Loucy (cell line): ENCODE data around the gene ADGRG2.

Experiments used
- H2AFZ ChIP-seq: fragments of 200-600 bp; sonication (generic); 2 replicates; pipeline ENCODE4 v1.6.0; 2016; ENCODE audit warnings: antibody characterized with exemption, mild to moderate bottlenecking, low read length, moderate library complexity
- H3F3A ChIP-seq: fragments of 200-600 bp; 2 replicates; pipeline ENCODE4 v1.6.0; 2016; ENCODE audit warnings: antibody characterized with exemption, low read depth, mild to moderate bottlenecking
- H3K27me3 ChIP-seq: fragments of 200-600 bp; sonication (generic); 2 replicates; pipeline ENCODE4 v1.6.1; 2014; ENCODE audit warnings: low read length, mild to moderate bottlenecking; ENCODE audit not compliant: insufficient read depth, poor library complexity, severe bottlenecking
- H3K36me3 ChIP-seq: fragments of 200-600 bp; sonication (generic); 2 replicates; pipeline ENCODE4 v1.6.1; 2016; ENCODE audit warnings: low read length; ENCODE audit not compliant: insufficient read depth
- H3K4me1 ChIP-seq: fragments of 200-600 bp; sonication (generic); 2 replicates; pipeline ENCODE4 v1.5.1; 2014; ENCODE audit warnings: low read length, mild to moderate bottlenecking; ENCODE audit not compliant: insufficient read depth, poor library complexity, severe bottlenecking
- H3K4me2 ChIP-seq: fragments of 200-600 bp; sonication (generic); 2 replicates; pipeline ENCODE4 v1.6.0; 2014; ENCODE audit warnings: antibody characterized with exemption, low read length, low read depth, mild to moderate bottlenecking; ENCODE audit not compliant: poor library complexity, severe bottlenecking
- H3K4me3 ChIP-seq: fragments of 200-600 bp; sonication (generic); 2 replicates; pipeline ENCODE4 v1.5.1; 2014; ENCODE audit warnings: low read length, mild to moderate bottlenecking, mixed read lengths; ENCODE audit not compliant: poor library complexity, severe bottlenecking
- H3K79me2 ChIP-seq: fragments of 200-600 bp; sonication (generic); 2 replicates; pipeline ENCODE4 v1.6.1; 2014; ENCODE audit warnings: low read length; ENCODE audit not compliant: insufficient read depth
- H3K9ac ChIP-seq: fragments of 200-600 bp; sonication (generic); 2 replicates; pipeline ENCODE4 v1.6.0; 2014; ENCODE audit warnings: mild to moderate bottlenecking, low read depth, low read length, moderate library complexity; ENCODE audit not compliant: poor library complexity, severe bottlenecking
- H3K9me2 ChIP-seq: fragments of 200-600 bp; sonication (generic); replicated peaks from 2 replicates; pipeline ENCODE4 v1.6.1; 2016; ENCODE audit warnings: low read depth, low read length, mixed read lengths
- H3K9me3 ChIP-seq: fragments of 200-600 bp; sonication (generic); 2 replicates; pipeline ENCODE4 v1.6.1; 2014; ENCODE audit warnings: mild to moderate bottlenecking, antibody characterized with exemption, low read length, low read depth; ENCODE audit not compliant: insufficient read depth
- H4K20me1 ChIP-seq: fragments of 200-600 bp; sonication (generic); 2 replicates; pipeline ENCODE4 v1.6.0; 2014; ENCODE audit warnings: antibody characterized with exemption, low read length, mild to moderate bottlenecking; ENCODE audit not compliant: insufficient read depth, poor library complexity, severe bottlenecking
- CTCF ChIP-seq: fragments of 200-600 bp; sonication (generic); conservative IDR thresholded peaks from 2 replicates; pipeline ENCODE4 v1.5.1; 2014; ENCODE audit warnings: mild to moderate bottlenecking, antibody characterized with exemption, low read length
- EZH2phosphoT487 ChIP-seq: fragments of 200-600 bp; IDR thresholded peaks from 2 replicates; pipeline ENCODE4 v1.6.1; 2018; ENCODE audit warnings: antibody characterized with exemption, mild to moderate bottlenecking, moderate library complexity, borderline replicate concordance

The ADGRG2 gene

GRCh38 chrX:19133784-19134183, 11.5 kb upstream of the ADGRG2 start:
- Histone ChIP-seq H3K4me1 (no peaks in the 10 kb centered on the region), H3K9me3 (no peaks in the 10 kb centered on the region), H2AFZ (no peak overlapping the region), H4K20me1 (no peaks in the 10 kb centered on the region), H3K36me3 (no peaks in the 10 kb centered on the region), H3K4me2 (no peak overlapping the region), H3K79me2 (no peaks in the 10 kb centered on the region), H3K9ac (no peak overlapping the region), H3K4me3 (no peak overlapping the region), H3F3A (no peaks in the 10 kb centered on the region), H3K27me3 (no peaks in the 10 kb centered on the region), H3K9me2 (no peaks in the 10 kb centered on the region)
- no peak for TF ChIP-seq EZH2phosphoT487

GRCh38 chrX:19133231-19133630, 11.0 kb upstream of the ADGRG2 start:
- H3K36me3 ChIP-seq: no peaks in the 10 kb centered on the region
- H3K27me3 ChIP-seq: no peaks in the 10 kb centered on the region
- no peak for TF ChIP-seq CTCF
- no peak for TF ChIP-seq EZH2phosphoT487
- no peaks in the 10 kb centered on the region for H3K4me1 ChIP-seq
- H3K4me3 ChIP-seq: no peak overlapping the region
- H2AFZ ChIP-seq: no peak overlapping the region
- H3K4me2 ChIP-seq: no peak overlapping the region
- no peaks in the 10 kb centered on the region for H3K9me3 ChIP-seq
- no peaks in the 10 kb centered on the region for H3K79me2 ChIP-seq
- H3K9ac ChIP-seq: no peak overlapping the region
- H3K9me2 ChIP-seq: no peaks in the 10 kb centered on the region
- H4K20me1 ChIP-seq: no peaks in the 10 kb centered on the region
- H3F3A ChIP-seq: no peaks in the 10 kb centered on the region

GRCh38 chrX:19130628-19131027, 8.4 kb upstream of the ADGRG2 start:
- no peak overlapping the region for H3K4me2 ChIP-seq
- H2AFZ ChIP-seq: no peak overlapping the region
- H3K9ac ChIP-seq: no peak overlapping the region
- H3F3A ChIP-seq: no peaks in the 10 kb centered on the region
- no peaks in the 10 kb centered on the region for H3K4me1 ChIP-seq
- H4K20me1 ChIP-seq: no peaks in the 10 kb centered on the region
- H3K9me2 ChIP-seq: no peaks in the 10 kb centered on the region
- no peak for TF ChIP-seq CTCF
- TF ChIP-seq EZH2phosphoT487: no peak
- no peaks in the 10 kb centered on the region for H3K79me2 ChIP-seq
- no peaks in the 10 kb centered on the region for H3K27me3 ChIP-seq
- H3K36me3 ChIP-seq: no peaks in the 10 kb centered on the region
- no peaks in the 10 kb centered on the region for H3K9me3 ChIP-seq
- H3K4me3 ChIP-seq: no peak overlapping the region

- no peaks in the 10 kb centered on the region for H3F3A ChIP-seq
- H2AFZ ChIP-seq: no peak overlapping the region
- H3K4me2 ChIP-seq: no peak overlapping the region
- H3K9me2 ChIP-seq: no peaks in the 10 kb centered on the region
- H3K9ac ChIP-seq: no peak overlapping the region
- no peak overlapping the region for H3K4me3 ChIP-seq
- TF ChIP-seq CTCF (no peak), EZH2phosphoT487 (no peak)
- no peaks in the 10 kb centered on the region for H3K36me3 ChIP-seq
- no peaks in the 10 kb centered on the region for H3K4me1 ChIP-seq
- no peaks in the 10 kb centered on the region for H3K79me2 ChIP-seq
- H3K9me3 ChIP-seq: no peaks in the 10 kb centered on the region
- no peaks in the 10 kb centered on the region for H4K20me1 ChIP-seq
- no peaks in the 10 kb centered on the region for H3K27me3 ChIP-seq
Measured at GRCh38 chrX:19129694-19130093, 7.4 kb upstream of the ADGRG2 start.
